Adrenal gland (tissue), 5 donors: Measurements from ENCODE around the gene OR2B6.

Source experiments
- CTCF ChIP-seq, 6 experiments: fragments of 450-650 bp in 4 of 6; fragments of 200-600 bp in 2 of 6; sonication (generic) in 1 of 6; IDR thresholded peaks; 1 replicate in 5 of 6; 2 replicates in 1 of 6; pipeline versions ENCODE4 v1.5.1 to v1.8.0; 2016 to 2021; ENCODE audit warnings: antibody characterized with exemption in 6 of 6, mild to moderate bottlenecking in 2 of 6, moderate library complexity in 1 of 6
- POLR2A ChIP-seq, 2 donors: fragments of 450-650 bp; IDR thresholded peaks; one replicate each; pipeline ENCODE4 v1.6.1; 2017; ENCODE audit warnings: antibody characterized with exemption in 2 of 2, mild to moderate bottlenecking in 2 of 2, moderate library complexity in 1 of 2
- donor health status: DM: no; HTN: no; CAD: no.

- TF ChIP-seq CTCF (IDR thresholded peaks at IDR 0.05) (no peak), POLR2A (IDR thresholded peaks at IDR 0.05) (no peak)
These were observed 13.4 kb downstream of the OR2B6 start for GRCh38 chr6:27970444-27970843.
